GM21717 (cell line): ENCODE measurements around the gene NT5C1A.
A peak's percentile ranks its signal among the peaks of the same experiment; 100 is the strongest.

ENCODE experiments used
- ATAC-seq: cut with Tn5 transposase; IDR thresholded peaks from one replicate; pipeline ENCODE4 v1.9.1; 2021; ENCODE audit warnings: mild to moderate bottlenecking, moderate library complexity; ENCODE audit not compliant: unreplicated experiment

NT5C1A gene

GRCh38 chr1:39671793-39672550 lies at the start of gene NT5C1A:
Gene NT5C1A, minus strand, starts transcription at chr1:39672107. Its CDS starts 69 bp downstream, at chr1:39672038.
- no peak for ATAC-seq

- ATAC-seq = no peak
Measured at GRCh38 chr1:39721664-39722063, 49.8 kb upstream of the NT5C1A start.

GRCh38 chr1:39720094-39720999 lies 48.4 kb upstream of the NT5C1A start:
- ATAC-seq = no peak

- ATAC-seq = no peak
Measured at GRCh38 chr1:39717809-39718208, 45.9 kb upstream of the NT5C1A start.

GRCh38 chr1:39713557-39713956 lies 41.6 kb upstream of the NT5C1A start:
- no peak for ATAC-seq

- no peak for ATAC-seq
Measured at GRCh38 chr1:39711966-39712340, 40.0 kb upstream of the NT5C1A start.

GRCh38 chr1:39711104-39711965 lies 39.4 kb upstream of the NT5C1A start:
- ATAC-seq = no peak

- no peak for ATAC-seq
Measured at GRCh38 chr1:39707506-39707905, 35.6 kb upstream of the NT5C1A start.

GRCh38 chr1:39704757-39705156 lies 32.9 kb upstream of the NT5C1A start:
- ATAC-seq = no peak

GRCh38 chr1:39701049-39701439 lies 29.1 kb upstream of the NT5C1A start:
- ATAC-seq = no peak

- no peak for ATAC-seq
Measured at GRCh38 chr1:39700348-39700747, 28.4 kb upstream of the NT5C1A start.

GRCh38 chr1:39699419-39699818 lies 27.5 kb upstream of the NT5C1A start:
- ATAC-seq = no peak

GRCh38 chr1:39698568-39698967 lies 26.7 kb upstream of the NT5C1A start:
- no peak for ATAC-seq

- no peak for ATAC-seq
Measured at GRCh38 chr1:39696448-39696847, 24.5 kb upstream of the NT5C1A start.

- no peak for ATAC-seq
Measured at GRCh38 chr1:39695016-39695415, 23.1 kb upstream of the NT5C1A start.

- no peak for ATAC-seq
Measured at GRCh38 chr1:39694026-39694425, 22.1 kb upstream of the NT5C1A start.

GRCh38 chr1:39692152-39693074 lies 20.5 kb upstream of the NT5C1A start:
- no peak for ATAC-seq

GRCh38 chr1:39691383-39692151 lies 19.7 kb upstream of the NT5C1A start, which contains the start of gene HPCAL4:
Gene HPCAL4, minus strand, starts transcription at chr1:39691433. Its CDS starts 6,830 bp downstream, at chr1:39684603.
- ATAC-seq = peak; percentile 73

GRCh38 chr1:39690794-39691382 lies 19.0 kb upstream of the NT5C1A start:
- no peak for ATAC-seq
